22Rv1 (cell line): ENCODE data around the gene DUSP16.

ENCODE experiments used
- H3K27ac ChIP-seq: fragments of 450-650 bp; 2 replicates; pipeline ENCODE4 v1.5.1; 2017
- ZFX ChIP-seq: fragments of 450-650 bp; IDR thresholded peaks from 2 replicates; pipeline ENCODE4 v1.6.1; 2017; ENCODE audit warnings: antibody characterized with exemption, borderline replicate concordance
- TF ChIP-seq, protein P1 (sequence below): fragments of 450-650 bp; IDR thresholded peaks from 2 replicates; pipeline ENCODE4 v1.5.1; 2017; ENCODE audit warnings: mild to moderate bottlenecking

Gene DUSP16

DNA sequence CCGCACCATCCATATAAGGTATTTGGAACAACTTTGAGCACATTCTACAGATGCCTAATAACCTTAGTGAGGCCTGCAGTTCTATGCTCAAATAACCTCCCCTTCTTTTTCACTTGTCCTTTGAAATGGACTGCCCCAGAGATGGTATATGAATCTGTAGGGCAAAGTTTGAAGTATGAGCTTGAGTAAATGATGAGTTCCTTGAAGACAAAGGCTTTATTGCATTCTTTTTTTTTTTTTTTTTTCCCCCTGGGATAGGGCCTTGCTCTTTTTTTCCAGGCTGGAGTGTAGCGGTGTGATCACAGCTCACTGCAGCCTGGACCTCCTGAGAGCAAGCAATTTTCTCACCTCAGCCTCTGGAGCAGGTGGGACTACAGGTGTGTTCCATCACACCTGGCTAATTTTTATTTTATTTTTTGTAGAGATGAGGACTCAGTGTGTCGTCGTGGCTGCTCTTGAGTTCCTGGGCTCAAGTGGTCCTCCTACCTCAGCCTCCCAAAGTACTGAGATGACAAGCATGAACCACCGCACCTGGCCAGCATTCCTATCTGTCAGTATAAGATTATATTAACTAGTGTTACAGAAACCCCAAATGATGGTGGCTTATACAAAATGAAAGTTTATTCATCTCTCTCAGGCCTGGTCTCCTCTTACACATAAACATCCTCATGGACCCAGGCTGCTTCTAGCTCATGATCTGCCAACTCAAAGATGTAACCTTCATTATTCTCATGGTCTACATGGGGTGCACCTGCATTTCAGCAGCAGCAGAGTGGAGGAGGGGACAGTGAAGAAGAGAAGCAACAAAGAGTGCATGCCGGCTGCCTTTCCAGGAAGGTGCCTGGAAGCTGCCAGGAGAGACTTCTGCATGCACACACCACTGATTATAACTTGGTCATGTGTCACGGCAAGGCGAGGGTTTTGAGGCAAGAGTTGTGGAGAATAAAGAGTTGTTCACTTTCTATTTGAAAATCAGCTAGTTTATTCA is 101.4 kb downstream of the DUSP16 start:
- TF ChIP-seq ZFX, result no peak
- TF ChIP-seq, protein P1, sequence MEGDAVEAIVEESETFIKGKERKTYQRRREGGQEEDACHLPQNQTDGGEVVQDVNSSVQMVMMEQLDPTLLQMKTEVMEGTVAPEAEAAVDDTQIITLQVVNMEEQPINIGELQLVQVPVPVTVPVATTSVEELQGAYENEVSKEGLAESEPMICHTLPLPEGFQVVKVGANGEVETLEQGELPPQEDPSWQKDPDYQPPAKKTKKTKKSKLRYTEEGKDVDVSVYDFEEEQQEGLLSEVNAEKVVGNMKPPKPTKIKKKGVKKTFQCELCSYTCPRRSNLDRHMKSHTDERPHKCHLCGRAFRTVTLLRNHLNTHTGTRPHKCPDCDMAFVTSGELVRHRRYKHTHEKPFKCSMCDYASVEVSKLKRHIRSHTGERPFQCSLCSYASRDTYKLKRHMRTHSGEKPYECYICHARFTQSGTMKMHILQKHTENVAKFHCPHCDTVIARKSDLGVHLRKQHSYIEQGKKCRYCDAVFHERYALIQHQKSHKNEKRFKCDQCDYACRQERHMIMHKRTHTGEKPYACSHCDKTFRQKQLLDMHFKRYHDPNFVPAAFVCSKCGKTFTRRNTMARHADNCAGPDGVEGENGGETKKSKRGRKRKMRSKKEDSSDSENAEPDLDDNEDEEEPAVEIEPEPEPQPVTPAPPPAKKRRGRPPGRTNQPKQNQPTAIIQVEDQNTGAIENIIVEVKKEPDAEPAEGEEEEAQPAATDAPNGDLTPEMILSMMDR, result no peak
- H3K27ac ChIP-seq, result no peak overlapping the region

DNA sequence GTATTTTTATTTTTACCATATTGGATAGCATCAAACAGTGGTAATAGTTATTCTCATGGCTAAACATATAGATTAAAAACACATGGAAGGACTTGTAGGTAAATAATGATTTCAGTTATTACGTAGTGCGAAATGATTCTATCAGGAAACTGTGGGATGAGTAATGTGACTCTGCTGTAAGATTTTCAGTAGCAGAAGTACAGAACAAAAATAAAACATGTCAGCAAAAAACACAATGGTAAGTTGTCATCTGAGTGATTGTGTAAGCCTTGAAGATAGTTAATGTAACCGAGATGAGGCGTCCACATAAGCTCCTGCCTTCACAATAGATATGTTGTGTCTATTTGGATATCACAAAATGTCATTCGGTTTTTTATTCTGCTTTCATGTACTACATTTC is 106.0 kb downstream of the DUSP16 start:
- no peak overlapping the region for H3K27ac ChIP-seq
- no peak for TF ChIP-seq ZFX
- TF ChIP-seq, protein P1, result no peak

DNA sequence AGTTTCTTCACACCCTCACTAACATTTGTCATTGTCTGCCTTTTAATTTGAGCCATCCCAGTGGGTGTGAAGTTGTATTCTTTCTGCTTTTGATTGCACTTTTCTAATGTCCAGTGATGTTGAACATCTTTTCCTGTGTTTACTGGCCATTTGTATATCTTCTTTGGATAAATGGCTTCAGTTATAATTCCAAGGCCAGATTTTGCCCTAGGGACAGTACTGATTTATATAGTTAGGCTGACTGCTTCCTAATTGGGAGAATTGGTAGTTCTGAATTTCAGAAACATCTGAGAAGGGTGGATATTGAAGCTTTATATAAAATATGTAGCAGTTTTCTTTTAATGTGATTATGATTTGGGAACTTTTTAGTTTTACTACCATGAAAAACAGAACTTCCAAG is 108.3 kb downstream of the DUSP16 start:
- no peak overlapping the region for H3K27ac ChIP-seq
- no peak for TF ChIP-seq ZFX
- TF ChIP-seq, protein P1, result no peak

DNA sequence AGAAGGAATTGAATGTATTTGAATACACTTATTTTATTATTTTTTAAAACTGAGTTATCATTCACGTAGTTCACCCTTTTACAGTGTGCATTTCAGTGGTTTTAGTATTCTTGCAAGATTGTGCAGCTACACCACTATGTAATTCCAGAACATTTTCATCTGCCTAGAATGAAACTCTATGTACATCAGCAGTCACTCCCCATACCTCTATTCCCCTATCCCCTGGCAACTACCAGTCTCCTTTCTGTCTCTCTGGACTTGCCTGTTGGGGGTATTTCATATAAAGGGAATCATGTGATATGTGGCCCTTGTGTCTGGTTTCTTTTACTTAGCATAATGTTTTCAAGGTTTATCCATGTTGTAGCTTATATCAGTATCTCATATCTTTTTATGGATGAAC is 109.0 kb downstream of the DUSP16 start:
- no peak overlapping the region for H3K27ac ChIP-seq
- TF ChIP-seq, protein P1, result no peak
- no peak for TF ChIP-seq ZFX

DNA sequence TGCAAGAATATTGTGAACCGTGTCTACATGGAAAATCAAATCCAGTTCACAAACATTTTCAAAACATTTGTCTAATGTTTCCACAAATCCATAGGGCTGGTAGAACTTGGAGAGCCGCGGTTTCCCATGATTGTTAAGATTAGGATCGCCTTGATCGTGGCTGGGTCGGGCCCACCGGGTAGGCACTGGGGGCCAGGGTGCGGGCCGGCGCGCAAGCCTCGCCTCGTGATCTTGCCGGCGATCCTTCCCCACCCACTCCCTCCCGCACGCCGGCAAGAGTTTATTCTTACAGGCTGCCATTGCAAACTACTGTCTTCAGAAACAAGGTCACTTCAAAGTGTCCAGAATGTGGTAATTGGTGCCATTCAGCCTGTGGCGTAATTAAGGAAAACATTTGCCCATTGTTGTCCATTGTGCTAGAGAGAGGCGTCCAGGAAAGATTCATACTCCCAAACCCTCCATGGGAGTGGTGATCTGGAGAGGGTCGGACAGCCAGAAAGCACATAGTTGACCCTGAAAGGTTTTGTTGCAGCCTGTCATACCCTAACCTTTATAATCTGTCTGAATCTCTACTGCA is 110.2 kb downstream of the DUSP16 start:
- TF ChIP-seq ZFX, result no peak
- TF ChIP-seq, protein P1, result no peak
- H3K27ac ChIP-seq, result no peak overlapping the region

DNA sequence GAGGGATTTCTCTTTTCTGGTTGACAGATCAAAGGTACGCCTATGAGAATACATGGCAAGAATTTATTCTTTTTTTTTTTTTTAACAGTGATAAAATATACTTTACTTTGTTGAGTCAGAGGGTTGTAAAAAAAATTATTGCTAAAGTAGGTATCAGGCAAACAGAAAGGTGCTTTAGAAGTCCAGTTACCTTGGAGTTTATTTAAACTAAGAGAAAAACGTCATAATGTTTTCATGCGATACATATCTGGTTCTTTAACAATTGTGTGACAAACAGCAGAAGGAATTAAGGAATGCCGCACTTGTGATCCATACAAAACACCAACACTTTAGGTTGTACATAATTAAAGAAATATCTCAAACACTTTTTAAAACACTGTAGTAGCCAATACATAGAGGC is 111.6 kb downstream of the DUSP16 start:
- no peak for TF ChIP-seq ZFX
- TF ChIP-seq, protein P1, result no peak
- H3K27ac ChIP-seq, result peak overlapping the region; percentile 62

DNA sequence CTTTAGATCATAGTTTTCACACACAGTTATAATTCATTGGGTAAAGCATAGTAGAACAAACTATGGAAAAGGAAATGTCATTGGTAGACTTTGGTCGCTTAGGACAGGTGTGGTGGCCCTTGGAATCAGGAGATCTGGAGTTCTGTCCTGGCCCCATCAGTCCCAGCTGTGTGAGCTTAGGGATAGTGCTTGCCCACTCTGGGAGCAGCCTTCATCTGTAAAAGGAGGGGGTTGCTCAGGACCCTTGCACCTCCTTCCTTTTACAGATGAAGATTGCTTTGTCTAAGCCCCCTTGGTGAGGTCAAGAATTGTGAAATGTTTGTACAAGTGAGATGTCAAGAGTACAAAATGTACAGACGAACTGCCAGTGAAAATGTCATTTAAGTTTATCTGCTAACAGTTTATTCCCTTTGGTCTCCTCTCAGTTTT is 112.6 kb downstream of the DUSP16 start:
- TF ChIP-seq, protein P1, result no peak
- TF ChIP-seq ZFX, result no peak
- H3K27ac ChIP-seq, result peak overlapping the region; percentile 62
